Suppressor macrophage treated with lipopolysaccharide for 1 hour (primary cell): ENCODE measurements around the gene OR10G3.
"Not testable (repeated sequence)": the region's sequence is repeated elsewhere in the genome, so short reads cannot be mapped to it uniquely, and the experiment has no call there.

ENCODE experiments used
- DNase-seq, 3 donors: peaks; one replicate each; pipeline ENCODE4 v3.0.0-alpha.2; 2020 to 2022

Gene OR10G3

GRCh38 chr14:21579976-21580375 is at the start of gene OR10G3:
Gene OR10G3, minus strand, starts transcription at chr14:21580076. Its CDS starts 9,332 bp downstream, at chr14:21570744.
- DNase-seq, result no peak

DNA sequence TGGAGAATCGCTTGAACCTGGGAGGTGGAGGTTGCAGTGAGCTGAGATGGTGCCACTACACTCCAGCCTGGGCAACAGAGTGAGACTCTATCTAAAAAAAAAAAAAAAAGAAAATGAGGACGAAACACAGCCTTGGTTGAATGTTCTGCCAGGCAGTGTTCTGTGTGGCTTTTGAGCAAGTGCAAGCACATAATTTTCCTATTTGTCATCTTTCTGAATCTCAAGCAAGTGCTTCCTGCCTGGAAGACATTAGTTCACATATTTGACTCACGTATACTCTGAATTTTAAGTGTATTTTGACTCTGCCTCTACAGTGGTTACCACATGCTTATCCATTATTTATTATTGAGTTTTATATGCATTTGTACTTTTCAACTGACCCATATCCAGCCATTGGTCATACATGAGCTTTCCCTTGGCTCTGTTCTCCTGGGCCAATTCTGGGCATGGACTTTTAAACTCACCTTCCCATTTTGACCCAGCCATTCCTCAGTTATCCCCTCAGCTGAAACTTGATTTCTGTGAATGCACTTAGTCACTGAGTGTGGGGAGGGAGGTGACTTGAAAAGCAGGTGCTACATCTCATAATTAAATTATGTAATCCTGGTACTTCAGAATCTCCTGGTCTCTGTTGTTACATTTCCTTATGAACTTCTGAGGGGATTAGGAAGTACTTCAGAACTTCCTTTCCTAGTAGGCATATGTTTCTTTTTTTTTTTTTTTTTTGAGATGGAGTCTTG is 46.8 kb upstream of the OR10G3 start:
- DNase-seq, result no peak

- no peak for DNase-seq
Measured at GRCh38 chr14:21617614-21618013, 37.7 kb upstream of the OR10G3 start.

DNA sequence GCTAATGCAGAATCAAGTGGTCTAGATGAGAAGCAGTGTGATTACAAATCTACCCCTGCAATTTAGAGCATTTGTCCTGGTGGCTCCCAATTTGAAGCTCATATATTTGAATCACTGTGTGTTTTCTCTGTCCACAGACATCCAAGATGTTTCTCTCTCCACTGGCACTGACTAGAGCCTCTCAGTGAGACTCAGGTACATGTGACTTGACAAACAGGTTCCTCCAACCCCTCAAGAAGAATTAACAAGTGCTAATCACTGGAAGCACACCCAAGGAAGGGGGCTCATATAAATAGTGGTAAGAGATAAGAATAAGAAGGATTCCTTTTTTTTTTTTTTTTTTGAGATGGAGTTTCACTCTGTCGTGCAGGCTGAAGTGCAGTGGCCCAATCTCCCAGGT is 34.4 kb upstream of the OR10G3 start:
- DNase-seq, result no peak

DNA sequence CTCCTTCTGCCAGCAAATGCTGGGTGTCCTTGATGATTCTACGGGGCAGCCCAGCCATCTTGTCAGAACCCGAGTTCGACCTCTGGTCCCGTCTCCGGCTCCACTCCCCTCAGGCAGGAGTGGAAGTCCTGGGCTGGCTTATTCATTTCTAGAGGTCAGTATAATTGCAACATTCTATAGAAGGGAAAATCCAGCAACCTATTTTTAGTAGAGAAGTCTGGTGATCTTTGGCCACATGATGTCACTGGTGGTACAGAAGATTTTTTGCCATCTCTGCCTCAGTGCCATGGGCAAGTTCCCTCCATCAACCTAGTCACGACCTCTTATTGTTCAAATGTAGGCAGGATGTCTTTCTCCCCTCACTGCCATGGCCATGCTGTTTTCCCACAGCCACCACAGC is 32.4 kb upstream of the OR10G3 start:
- peak; percentile 13 to 24 (median 20) for DNase-seq

DNA sequence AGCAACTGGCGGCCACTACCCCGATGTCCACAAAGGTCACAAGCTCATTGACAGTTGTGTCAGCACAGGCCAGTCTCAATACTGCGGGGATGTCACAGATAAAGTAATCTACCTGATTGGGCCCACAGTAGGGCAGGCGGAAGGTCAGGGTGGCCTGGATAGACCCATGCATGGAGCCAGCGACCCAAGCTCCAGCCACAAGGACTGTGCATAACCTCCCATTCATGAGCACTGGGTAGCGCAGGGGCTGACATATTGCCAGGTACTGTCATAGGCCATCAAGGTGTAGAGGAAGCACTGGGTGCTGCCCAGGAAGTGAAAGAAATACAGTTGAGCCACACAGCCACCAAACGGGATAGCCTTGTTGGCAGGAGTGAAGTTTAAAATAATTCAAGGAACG is 22.3 kb upstream of the OR10G3 start:
- DNase-seq, result not testable (repeated sequence)

- DNase-seq, result no peak
Measured at GRCh38 chr14:21589317-21589716, 9.4 kb upstream of the OR10G3 start.

DNA sequence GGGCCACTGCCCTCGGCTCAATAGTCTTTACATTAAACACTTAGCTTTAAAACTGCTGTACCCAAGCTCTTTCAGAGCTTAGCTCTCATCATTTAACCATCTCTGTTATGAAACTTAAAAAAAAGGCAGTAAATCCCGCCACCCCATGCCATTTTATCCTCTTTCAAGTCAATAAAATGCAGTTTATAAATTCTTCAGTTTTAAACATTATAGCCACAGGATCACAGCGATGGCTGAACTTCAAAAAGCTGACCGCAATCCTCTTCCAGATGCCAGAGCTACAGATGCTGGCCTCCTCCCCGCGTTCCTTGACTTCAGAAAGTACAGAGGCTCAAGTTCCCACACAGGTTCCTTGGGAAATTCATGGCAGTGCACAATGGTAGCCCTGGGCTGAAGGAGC is 4.2 kb downstream of the OR10G3 start:
- no peak for DNase-seq

DNA sequence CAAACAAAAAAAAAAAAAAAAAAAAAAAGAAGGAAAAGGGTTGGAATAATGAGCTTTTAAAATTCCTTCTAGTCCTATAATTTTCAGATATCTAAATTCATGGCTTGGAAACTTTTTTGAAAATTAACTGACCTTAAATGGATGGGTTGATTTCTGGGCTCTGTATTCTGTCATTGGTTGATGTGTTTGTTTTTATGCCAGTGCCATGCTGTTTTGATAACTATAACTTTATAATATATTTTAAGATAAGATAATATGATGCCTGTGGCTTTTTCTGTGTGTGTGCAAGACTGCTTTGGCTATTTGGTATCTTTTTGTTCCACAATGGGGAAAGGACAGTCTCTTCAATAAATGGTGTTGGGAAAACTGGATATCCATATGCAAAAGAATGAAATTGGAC is 7.3 kb downstream of the OR10G3 start:
- DNase-seq, result no peak

- DNase-seq, result no peak
Measured at GRCh38 chr14:21558703-21559170, 21.1 kb downstream of the OR10G3 start.

DNA sequence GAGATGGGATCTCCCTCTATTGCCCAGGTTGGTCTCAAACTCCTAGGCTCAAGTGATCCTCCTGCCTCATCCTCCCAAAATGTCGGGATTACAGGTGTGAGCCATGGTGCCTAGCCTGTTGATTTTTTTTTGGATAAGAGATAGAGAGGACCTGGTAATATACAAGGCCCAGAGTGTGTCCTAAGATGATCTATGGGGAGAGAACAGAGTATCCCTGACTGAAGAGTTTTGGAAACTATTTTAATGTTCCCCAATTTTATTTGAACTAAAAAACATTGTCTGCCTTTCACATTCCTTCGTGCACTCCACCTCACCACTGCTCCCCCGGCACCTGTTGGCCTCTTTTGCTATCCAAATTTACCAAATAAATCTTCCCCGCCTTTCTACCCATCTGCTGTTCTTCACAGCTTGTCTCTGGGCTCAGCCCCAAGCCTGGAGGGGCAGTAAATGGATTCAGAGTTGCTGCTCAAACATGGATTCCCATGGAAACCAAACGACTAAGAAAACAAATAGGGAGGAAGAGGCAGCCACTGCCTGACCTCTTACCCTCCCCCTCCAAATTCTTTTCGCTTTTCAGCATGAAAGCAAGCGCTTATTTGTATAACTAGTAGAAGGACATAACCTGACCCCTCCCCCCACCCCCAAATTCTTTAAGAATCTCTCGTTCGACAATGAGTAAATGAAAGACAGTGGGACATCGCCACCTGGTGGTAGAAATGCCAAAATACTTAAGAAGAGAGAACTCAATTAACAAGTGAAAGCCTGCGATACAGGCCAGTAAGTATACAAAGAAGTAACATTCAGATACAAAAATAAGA is 22.6 kb downstream of the OR10G3 start:
- peak; percentile 88 to 91 (median 89) for DNase-seq

- peak in 2 of 3 donors; percentile 6 to 19 for DNase-seq
Measured at GRCh38 chr14:21556378-21557083, 23.3 kb downstream of the OR10G3 start.

GRCh38 chr14:21553266-21553665 is 26.6 kb downstream of the OR10G3 start:
- DNase-seq, result no peak

GRCh38 chr14:21544588-21544987 is 35.3 kb downstream of the OR10G3 start:
- not testable (repeated sequence) for DNase-seq

DNA sequence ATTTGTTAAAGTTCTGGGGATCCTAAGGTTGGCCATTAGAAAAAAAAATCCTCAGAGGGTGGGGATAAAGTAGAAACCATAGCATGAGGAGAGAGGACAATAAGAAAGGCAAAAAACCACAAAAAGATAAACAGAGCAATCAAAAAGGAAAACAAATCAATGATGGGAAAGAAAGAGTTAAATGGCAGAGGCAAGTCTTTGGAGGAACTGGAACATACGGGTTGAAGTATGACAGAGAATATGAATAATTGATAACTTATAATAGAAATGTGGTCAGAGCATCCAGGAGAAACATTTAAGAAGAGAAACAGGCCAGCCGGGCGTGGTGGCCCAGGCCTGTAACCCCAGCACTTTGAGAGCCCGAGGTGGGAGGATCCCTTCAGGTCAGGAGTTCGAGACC is 35.9 kb downstream of the OR10G3 start:
- no peak for DNase-seq

- DNase-seq, result no peak
Measured at GRCh38 chr14:21543521-21543960, 36.3 kb downstream of the OR10G3 start.

DNA sequence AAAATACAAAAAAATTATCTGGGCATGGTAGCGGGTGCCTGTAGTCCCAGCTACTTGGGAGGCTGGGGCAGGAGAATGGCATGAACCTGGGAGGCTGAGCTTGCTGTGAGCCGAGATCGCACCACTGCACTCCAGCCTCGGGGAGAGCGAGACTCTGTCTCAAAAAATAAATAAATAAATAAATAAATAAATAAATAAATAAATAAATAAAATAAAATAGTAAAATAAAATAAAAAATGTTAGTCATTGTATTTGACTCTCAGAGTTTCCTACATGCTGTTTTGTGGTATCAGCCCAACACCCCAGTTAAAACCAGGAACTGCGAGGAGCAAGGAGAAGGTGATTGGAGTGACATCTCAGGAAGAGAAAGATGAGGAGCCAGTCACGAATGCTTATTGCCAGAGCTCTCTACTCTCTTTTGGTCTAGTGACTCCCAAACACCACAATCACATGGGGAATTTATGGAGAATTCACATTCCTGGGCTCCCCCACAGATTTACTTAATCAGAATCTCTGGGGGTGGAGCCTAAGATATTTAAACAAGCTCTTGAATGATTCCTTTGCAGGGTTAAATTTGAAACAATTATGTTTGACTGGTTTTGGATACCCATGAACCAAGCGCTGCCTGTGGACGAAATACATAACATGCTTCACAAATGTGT is 38.3 kb downstream of the OR10G3 start:
- no peak for DNase-seq

GRCh38 chr14:21539189-21539940 is 40.5 kb downstream of the OR10G3 start:
- DNase-seq, result no peak

GRCh38 chr14:21537090-21537424 is 42.8 kb downstream of the OR10G3 start:
- DNase-seq, result no peak

DNA sequence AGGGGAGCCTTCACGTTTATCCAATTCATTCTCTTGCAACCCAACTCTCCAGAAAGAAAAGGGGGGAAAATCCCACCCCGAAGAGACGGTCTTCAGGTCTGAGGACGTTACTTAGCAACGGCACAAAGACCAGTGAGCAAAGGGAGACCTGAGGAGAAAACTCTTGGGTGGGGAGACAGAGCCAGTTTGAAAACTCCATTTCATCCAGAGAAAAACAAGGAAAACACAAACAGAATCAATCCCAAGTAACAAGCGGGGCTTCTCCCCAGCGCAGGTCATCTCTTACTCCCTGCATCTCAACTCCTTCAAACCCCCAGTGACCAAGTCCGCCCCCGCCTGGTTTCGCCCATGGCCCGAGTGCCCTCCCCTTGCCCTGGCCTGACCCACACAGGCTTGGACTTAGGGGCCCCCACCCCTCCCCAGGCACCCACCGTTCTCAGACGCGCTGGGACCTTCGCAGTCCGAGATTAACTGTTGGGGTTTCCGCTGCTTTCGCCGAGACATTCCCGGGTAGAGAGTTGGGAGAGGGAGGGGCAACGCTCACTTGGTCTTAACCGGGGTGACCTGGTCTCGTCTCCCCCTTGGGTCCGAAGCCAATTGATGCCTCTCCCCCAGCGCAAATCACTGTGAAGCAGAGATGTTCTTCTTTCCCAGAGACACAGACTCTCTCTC is 43.3 kb downstream of the OR10G3 start:
- no peak for DNase-seq
